Esophagus squamous epithelium (tissue), 4 donors: ENCODE measurements around the gene DNTT.

Experiments
- POLR2A ChIP-seq, 4 donors: fragments of 450-650 bp; IDR thresholded peaks; one replicate each; pipeline ENCODE4 v1.6.1; 2017; ENCODE audit warnings: antibody characterized with exemption in 4 of 4, mild to moderate bottlenecking in 4 of 4, moderate library complexity in 3 of 4
- TF ChIP-seq, protein P1 (sequence below), 6 experiments: fragments of 450-650 bp in 4 of 6; fragments of 200-600 bp in 2 of 6; sonication (generic) in 2 of 6; IDR thresholded peaks; one replicate each; pipeline ENCODE4 v1.5.1; 2016 to 2019; ENCODE audit warnings: antibody characterized with exemption in 6 of 6, mild to moderate bottlenecking in 4 of 6, moderate library complexity in 4 of 6

DNA sequence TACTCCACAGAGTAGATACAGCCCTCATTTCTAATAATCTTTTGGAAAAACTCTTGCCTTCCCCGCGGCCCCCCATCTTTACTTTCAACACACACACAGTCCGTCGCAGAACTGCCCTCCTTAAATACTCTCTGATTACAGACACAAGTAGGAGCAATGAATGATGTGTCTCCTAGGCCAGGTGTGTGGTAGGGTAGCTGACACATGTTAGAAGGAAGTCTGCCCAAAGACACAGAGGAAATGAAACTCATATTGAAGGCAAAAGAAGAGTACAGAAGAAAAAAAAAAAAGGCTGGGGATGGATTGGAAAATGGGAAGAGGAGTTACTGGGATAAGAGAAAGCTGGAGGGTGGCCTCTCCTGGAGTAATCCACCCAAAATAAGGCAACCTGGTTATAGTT is 39.9 kb downstream of the DNTT start:
- TF ChIP-seq, protein P1, sequence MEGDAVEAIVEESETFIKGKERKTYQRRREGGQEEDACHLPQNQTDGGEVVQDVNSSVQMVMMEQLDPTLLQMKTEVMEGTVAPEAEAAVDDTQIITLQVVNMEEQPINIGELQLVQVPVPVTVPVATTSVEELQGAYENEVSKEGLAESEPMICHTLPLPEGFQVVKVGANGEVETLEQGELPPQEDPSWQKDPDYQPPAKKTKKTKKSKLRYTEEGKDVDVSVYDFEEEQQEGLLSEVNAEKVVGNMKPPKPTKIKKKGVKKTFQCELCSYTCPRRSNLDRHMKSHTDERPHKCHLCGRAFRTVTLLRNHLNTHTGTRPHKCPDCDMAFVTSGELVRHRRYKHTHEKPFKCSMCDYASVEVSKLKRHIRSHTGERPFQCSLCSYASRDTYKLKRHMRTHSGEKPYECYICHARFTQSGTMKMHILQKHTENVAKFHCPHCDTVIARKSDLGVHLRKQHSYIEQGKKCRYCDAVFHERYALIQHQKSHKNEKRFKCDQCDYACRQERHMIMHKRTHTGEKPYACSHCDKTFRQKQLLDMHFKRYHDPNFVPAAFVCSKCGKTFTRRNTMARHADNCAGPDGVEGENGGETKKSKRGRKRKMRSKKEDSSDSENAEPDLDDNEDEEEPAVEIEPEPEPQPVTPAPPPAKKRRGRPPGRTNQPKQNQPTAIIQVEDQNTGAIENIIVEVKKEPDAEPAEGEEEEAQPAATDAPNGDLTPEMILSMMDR (IDR thresholded peaks at IDR 0.05) = no peak
- no peak for TF ChIP-seq POLR2A (IDR thresholded peaks at IDR 0.05)
